K562 (cell line): ENCODE measurements around the gene NBR1. TPM values are rescaled to one million over a fixed set of nuclear protein-coding genes. Genes with fewer than 3 reads are reported as not detected.

ENCODE experiments used
- E2F8 ChIP-seq: fragments of 450-650 bp; IDR thresholded peaks from 2 replicates; pipeline ENCODE4 v1.7.1; 2018; ENCODE audit warnings: mild to moderate bottlenecking, low read depth; ENCODE audit not compliant: partially characterized antibody
- GMEB1 ChIP-seq: fragments of 250-450 bp; sonication (Bioruptor Pico); IDR thresholded peaks from 2 replicates; pipeline ENCODE4 v1.4.0; 2020; ENCODE audit warnings: mild to moderate bottlenecking
- GTF2E2 ChIP-seq: fragments of 200-800 bp; sonication (Bioruptor generic); IDR thresholded peaks from 2 replicates; pipeline ENCODE4 v1.6.1; 2016; ENCODE audit warnings: missing genetic modification characterization, missing compliant biosample characterization
- HCFC1 ChIP-seq: IDR thresholded peaks from 2 replicates; pipeline ENCODE4 v1.6.1; 2012; ENCODE audit warnings: low read depth, low read length, improper control_type of control experiment
- IRF2 ChIP-seq: sonication (generic); formaldehyde crosslinking; IDR thresholded peaks from 2 replicates; pipeline ENCODE4 v1.8.1; 2022; ENCODE audit warnings: mild to moderate bottlenecking, missing genetic modification reagents
- MED1 ChIP-seq: sonication (generic); formaldehyde crosslinking; IDR thresholded peaks from 2 replicates; pipeline ENCODE4 v1.8.1; 2023; ENCODE audit warnings: missing genetic modification reagents, borderline replicate concordance
- NFIC ChIP-seq: fragments of 450-650 bp; IDR thresholded peaks from 2 replicates; pipeline ENCODE4 v1.6.1; 2017; ENCODE audit warnings: mild to moderate bottlenecking, inconsistent platforms
- POLR2A ChIP-seq: fragments of 450-650 bp; conservative IDR thresholded peaks from 2 replicates; pipeline ENCODE4 v1.6.1; 2016
- POLR2B ChIP-seq: fragments of 450-650 bp; IDR thresholded peaks from 2 replicates; pipeline ENCODE4 v1.6.1; 2018; ENCODE audit warnings: low read depth; ENCODE audit not compliant: partially characterized antibody
- PPARD ChIP-seq: fragments of 250-450 bp; sonication (Bioruptor Pico); IDR thresholded peaks from 2 replicates; pipeline ENCODE4 v1.8.0; 2022; ENCODE audit warnings: inconsistent platforms, mild to moderate bottlenecking, moderate library complexity
- RAD21 ChIP-seq, 2 experiments: fragments of 250-450 bp in 1 of 2; fragments of 450-650 bp in 1 of 2; sonication (Bioruptor Pico) in 1 of 2; formaldehyde crosslinking in 1 of 2; IDR thresholded peaks in 1 of 2; conservative IDR thresholded peaks in 1 of 2; 2 replicates each; pipeline versions ENCODE4 v1.4.0 to v1.8.0; 2020 to 2022; ENCODE audit warnings: mild to moderate bottlenecking in 2 of 2, moderate library complexity in 1 of 2
- RFX5 ChIP-seq: IDR thresholded peaks from 2 replicates; pipeline ENCODE4 v1.6.1; 2011; ENCODE audit warnings: low read depth, mild to moderate bottlenecking, improper control_type of control experiment, low read length
- RUNX1 ChIP-seq: sonication (generic); IDR thresholded peaks from 2 replicates; pipeline ENCODE4 v1.6.1; 2016; ENCODE audit warnings: antibody characterized with exemption, low read depth
- SMARCC2 ChIP-seq: fragments of 450-650 bp; IDR thresholded peaks from 2 replicates; pipeline ENCODE4 v1.6.1; 2017; ENCODE audit warnings: antibody characterized with exemption, moderate library complexity, mild to moderate bottlenecking, low read depth
- STAG1 ChIP-seq: sonication (generic); formaldehyde crosslinking; IDR thresholded peaks from 2 replicates; pipeline ENCODE4 v1.5.0; 2020; ENCODE audit warnings: missing genetic modification reagents, borderline replicate concordance
- TAF7 ChIP-seq: fragments of 450-650 bp; IDR thresholded peaks from 2 replicates; pipeline ENCODE4 v1.6.1; 2016; ENCODE audit warnings: missing genetic modification characterization, missing compliant biosample characterization
- TAF9B ChIP-seq: fragments of 450-650 bp; IDR thresholded peaks from 2 replicates; pipeline ENCODE4 v1.6.1; 2018; ENCODE audit warnings: mild to moderate bottlenecking; ENCODE audit not compliant: partially characterized antibody
- polyA plus RNA-seq, 8 experiments: library from polyadenylated mRNA; depleted of rRNA in 4 of 8; stranded (reverse) in 5 of 8; unstranded in 3 of 8; fragments of >200 nt; fragmentation: Nextera tagmentation in 2 of 8; fragmentation: Illumina TruSeq in 1 of 8; extraction: Ambion mirVana in 2 of 8; extraction: Trizol in 1 of 8; gene quantifications; 2 replicates each; pipeline versions ENCODE4 v1.2.1 to v1.2.3, GENCODE V29; 2011 to 2014; ENCODE audit warnings: inconsistent platforms in 1 of 8, missing spikeins in 1 of 8
- total RNA-seq, 7 experiments: library from RNA; depleted of rRNA in 6 of 7; stranded (reverse); fragments of >200 nt in 6 of 7; fragmentation: Illumina TruSeq in 2 of 7; extraction: Trizol in 2 of 7; gene quantifications; 2 replicates each; pipeline versions ENCODE4 v1.2.1 to v1.2.3, GENCODE V29; 2011 to 2021; ENCODE audit warnings: low replicate concordance in 1 of 7
- TF ChIP-seq, protein P1 (sequence below): fragments of 450-650 bp; formaldehyde crosslinking; IDR thresholded peaks from 2 replicates; pipeline ENCODE4 v1.4.0; 2020; ENCODE audit warnings: mild to moderate bottlenecking, mixed read lengths
- TF ChIP-seq, protein P2 (sequence below): fragments of 450-650 bp; IDR thresholded peaks from 2 replicates; pipeline ENCODE4 v1.6.1; 2018; ENCODE audit not compliant: partially characterized antibody

Gene NBR1
- total and polyA plus RNA-seq, 9 of the 15 experiments (the other 6 are each of a cell fraction or from before 2014, with no cell fraction given) = 4.2 to 70.1 (median 39.9) TPM

GRCh38 chr17:43170140-43170765, 761 bp upstream of the NBR1 start (continued):
- TF ChIP-seq, protein P1, sequence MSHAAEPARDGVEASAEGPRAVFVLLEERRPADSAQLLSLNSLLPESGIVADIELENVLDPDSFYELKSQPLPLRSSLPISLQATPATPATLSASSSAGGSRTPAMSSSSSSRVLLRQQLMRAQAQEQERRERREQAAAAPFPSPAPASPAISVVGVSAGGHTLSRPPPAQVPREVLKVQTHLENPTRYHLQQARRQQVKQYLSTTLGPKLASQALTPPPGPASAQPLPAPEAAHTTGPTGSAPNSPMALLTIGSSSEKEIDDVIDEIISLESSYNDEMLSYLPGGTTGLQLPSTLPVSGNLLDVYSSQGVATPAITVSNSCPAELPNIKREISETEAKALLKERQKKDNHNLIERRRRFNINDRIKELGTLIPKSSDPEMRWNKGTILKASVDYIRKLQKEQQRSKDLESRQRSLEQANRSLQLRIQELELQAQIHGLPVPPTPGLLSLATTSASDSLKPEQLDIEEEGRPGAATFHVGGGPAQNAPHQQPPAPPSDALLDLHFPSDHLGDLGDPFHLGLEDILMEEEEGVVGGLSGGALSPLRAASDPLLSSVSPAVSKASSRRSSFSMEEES (CRISPR knock-in tag) = no peak
- TF ChIP-seq E2F8 (peak; percentile 90), MED1 (no peak), SMARCC2 (no peak), RFX5 (no peak), TAF7 (tag) (peak; percentile 28; the same call in 1 of the 2 replicates), TAF9B (peak; percentile 25), GTF2E2 (no peak), POLR2A (peak; percentile 73), GMEB1 (peak; percentile 12; the same call in 1 of the 2 replicates), HCFC1 (peak; percentile 80), RUNX1 (no peak), IRF2 (CRISPR knock-in tag) (no peak), RAD21 (CRISPR knock-in tag; conservative IDR thresholded peaks at IDR 0.05 in 1 of 2, IDR thresholded peaks at IDR 0.05 in 1 of 2) (no peak), NFIC (peak; percentile 29; the same call in 1 of the 2 replicates), POLR2B (peak; percentile 73), PPARD (CRISPR knock-in tag) (no peak), STAG1 (no peak)
- TF ChIP-seq, protein P2, sequence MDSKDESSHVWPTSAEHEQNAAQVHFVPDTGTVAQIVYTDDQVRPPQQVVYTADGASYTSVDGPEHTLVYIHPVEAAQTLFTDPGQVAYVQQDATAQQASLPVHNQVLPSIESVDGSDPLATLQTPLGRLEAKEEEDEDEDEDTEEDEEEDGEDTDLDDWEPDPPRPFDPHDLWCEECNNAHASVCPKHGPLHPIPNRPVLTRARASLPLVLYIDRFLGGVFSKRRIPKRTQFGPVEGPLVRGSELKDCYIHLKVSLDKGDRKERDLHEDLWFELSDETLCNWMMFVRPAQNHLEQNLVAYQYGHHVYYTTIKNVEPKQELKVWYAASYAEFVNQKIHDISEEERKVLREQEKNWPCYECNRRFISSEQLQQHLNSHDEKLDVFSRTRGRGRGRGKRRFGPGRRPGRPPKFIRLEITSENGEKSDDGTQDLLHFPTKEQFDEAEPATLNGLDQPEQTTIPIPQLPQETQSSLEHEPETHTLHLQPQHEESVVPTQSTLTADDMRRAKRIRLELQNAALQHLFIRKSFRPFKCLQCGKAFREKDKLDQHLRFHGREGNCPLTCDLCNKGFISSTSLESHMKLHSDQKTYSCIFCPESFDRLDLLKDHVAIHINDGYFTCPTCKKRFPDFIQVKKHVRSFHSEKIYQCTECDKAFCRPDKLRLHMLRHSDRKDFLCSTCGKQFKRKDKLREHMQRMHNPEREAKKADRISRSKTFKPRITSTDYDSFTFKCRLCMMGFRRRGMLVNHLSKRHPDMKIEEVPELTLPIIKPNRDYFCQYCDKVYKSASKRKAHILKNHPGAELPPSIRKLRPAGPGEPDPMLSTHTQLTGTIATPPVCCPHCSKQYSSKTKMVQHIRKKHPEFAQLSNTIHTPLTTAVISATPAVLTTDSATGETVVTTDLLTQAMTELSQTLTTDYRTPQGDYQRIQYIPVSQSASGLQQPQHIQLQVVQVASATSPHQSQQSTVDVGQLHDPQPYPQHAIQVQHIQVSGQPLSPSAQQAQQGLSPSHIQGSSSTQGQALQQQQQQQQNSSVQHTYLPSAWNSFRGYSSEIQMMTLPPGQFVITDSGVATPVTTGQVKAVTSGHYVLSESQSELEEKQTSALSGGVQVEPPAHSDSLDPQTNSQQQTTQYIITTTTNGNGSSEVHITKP = peak; percentile 63
